Stimulated activated CD4-positive, alpha-beta T cell treated with anti-CD3 and anti-CD28 coated beads, Interleukin-12 subunit alpha, Interleukin-12 subunit beta, amount 100 ng/mL, for 48 hours (primary cell): ENCODE results near the gene NFS1.
"Not testable (repeated sequence)": the region's sequence is repeated elsewhere in the genome, so short reads cannot be mapped to it uniquely, and the experiment has no call there.

Experiments used
- DNase-seq, 3 donors: peaks; one replicate each; pipeline ENCODE4 v3.0.0-alpha.2; 2020; ENCODE audit warnings: low read depth in 2 of 3, low spot score in 1 of 3

Gene NFS1

DNA sequence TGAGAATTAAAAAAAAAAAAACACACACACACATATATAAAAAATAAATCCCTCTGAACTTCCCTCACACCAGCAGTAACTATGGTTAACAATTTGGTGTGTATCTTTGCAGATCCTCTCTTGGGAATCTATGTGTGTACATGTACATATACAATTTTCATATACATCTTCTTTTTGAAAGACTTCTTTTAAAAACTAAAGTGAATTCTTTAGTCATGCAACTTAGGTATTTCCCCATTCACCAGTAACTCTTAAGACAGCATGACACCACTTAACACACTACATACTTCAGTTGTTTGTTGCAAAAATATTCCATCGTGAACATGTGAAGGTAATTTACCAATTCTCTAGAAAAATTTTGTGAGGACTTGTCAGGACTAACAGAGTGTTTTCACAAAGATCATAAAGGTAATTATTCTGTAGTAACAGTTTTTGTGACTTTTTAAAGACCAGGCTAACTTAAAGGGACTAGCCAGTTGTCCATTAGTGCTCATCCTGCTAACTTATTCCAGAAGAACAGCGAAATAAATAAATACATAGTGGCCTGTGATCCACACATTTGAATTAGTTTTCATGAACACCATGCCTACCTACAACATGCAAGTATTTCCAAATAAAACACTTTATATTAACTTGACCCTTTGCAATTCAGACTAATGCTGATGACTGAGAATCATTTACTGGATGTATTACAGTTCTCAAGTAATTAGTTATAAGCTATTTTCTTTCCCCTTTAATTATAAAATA lies 30.9 kb upstream of the NFS1 start:
- DNase-seq: no peak

DNA sequence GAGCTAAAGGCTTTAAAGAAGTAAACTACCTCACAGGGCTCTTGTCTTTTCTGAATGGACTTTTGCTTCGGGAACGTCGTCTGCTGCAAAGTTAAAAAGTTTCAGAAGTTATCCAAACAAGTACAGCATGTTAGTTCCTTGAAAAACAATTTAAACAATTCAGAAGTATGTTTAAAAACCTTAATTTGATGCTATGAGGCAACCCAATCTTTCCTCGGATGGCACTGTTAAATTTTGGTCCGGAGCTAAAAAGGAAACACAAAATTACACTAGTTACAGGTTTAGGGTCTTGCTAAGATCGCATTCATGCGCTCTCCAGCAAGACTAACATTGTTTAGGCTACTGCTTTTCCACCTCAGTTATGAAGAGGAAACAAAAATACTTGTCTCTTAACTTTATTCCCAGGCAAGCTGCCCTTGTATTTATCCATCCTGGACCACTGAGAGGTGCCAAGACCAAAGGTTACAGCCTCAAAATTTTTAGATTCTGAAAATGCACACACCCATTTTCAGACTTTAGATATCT lies 30.2 kb upstream of the NFS1 start:
- DNase-seq: no peak

DNA sequence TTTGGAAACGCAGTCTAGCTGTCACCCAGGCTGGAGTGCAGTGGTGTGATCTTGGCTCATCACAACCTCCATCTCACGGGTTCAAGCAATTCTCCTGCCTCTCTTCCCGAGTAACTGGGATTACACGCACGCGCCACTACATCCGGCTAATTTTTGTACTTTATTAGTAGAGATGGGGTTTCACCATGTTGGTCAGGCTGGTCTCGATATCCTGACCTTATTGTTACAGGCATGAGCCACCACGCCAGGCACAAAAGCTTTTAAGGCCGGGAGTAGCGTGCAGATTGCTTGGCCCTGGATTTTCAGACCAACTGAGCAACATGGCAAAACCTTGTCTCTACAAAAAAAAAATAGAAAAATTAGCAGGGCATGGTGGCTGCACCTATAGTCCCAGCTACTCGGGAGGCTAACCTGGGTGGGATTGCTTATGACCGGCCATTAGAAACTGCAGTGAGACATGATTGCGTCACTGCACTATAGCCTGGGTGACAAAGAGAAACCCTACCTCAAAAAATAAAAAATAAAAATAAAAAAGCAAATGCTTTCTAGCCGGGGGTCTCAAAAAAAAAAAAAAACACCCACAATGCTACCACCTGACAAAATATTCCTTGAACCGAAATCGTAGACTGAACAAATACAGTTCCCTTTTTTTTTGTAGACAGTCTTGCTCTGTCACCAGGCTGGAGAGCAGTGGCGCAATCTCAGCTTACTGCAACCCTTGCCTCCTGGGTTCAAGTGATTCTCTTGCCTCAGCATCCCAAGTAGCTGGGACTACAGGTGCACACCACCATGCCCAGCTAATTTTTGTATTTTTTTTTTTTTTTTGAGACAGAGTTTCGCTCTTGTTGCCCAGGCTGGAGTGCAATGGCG lies 27.9 kb upstream of the NFS1 start:
- no peak for DNase-seq

DNA sequence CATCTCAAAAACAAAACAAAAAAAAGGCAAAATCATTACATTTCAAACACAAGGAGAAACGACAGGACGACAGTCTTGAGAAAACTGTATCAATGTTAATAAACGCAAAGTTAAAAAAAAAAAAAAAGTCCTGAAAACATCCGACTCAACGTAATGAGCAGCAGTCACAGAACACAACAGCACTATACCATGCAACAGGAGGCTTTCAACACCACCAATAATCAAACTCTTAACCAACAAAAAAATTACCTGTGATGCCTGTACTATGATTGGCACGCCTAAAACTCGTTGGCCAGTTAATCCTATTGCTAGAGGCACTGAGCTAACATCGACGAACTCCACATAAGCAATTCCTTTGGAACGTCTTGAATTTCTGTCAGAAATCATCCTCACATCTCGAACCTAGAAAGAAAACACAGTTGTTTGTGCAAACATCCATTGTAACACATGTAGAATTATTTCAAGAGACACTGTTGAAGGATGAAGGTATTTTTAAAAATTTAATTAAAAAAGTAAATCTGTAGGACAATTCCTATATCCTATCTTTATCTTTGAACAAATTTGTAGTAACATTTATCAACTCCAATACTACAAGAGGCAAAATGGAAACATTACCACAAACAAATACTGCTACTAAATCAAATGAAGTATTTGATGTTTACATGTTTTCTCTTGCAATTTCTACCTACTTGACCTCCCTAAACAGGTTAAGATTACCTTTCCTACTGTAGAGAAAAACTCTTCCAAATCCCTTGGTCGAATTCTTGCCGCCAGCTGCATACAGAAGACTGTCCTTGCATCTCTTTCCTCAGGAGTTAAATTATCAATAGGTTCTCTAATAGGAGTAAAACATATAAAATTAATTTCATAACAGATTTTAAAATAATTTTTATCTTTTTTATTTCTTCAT lies 25.4 kb upstream of the NFS1 start:
- DNase-seq: no peak

DNA sequence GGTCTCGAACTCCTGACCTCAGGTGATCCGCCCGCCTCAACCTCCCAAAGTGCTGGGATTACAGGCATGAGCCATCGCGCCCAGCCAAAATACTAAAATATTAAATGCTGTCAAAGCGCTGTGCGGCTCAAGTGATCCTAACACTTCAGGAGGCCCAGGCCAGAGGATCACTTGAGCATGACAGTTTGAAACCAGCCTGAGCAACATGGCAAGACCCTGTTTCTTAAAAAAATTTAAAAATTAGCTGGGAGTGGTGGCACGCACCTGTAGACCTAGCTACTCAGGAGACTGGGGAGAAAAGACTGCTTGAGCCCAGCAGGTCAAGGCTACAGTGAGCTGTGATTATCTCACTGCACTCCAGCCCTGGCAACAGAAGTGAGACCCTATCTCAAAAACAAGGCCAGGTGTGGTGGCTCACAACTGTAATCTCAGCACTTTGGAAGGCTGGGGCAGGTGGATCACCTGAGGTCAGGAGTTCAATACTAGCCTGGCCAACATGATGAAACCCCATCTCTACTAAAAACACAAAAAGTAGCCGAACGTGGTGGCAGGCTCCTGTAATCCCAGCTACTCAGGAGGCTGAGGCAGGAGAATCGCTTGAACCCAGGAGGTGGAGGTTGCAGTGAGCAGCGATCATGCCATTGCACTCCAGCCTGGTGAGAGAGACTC lies 24.6 kb upstream of the NFS1 start:
- DNase-seq: not testable (repeated sequence)

DNA sequence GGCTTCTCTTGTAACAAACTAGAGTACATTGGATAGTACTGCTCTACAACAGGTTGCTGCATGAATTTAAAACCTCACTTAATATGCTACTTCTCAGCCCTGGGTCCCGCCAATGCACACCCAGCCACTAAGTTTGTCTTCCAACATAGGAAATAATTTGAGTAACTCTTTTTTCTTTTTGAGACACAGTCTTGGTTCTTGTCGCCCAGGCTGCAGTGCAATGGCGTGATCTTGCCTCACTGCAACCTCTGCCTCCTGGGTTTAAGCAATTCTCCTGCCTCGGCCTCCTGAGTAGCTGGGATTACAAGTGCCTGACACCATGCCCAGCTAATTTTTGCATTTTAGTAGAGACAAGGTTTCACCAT lies 24.1 kb upstream of the NFS1 start:
- DNase-seq: not testable (repeated sequence)

DNA sequence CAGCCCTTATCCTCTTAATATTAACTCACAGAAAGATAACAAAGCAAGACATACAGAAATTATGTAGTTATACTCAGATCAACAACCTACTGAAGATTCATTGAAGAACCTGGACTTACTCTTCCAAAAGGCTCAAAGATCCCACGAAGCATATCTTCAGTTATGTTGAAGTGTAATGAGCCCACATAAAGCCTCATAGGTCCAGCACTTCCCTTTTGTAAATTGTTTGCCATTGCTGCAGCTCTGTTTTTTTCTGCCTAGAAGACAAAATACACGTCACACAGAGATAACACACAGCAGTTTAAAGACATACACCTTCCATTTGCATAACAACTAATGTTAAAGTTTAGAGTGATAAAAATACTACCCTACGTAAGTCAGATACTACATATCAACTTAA lies 22.5 kb upstream of the NFS1 start:
- no peak for DNase-seq

DNA sequence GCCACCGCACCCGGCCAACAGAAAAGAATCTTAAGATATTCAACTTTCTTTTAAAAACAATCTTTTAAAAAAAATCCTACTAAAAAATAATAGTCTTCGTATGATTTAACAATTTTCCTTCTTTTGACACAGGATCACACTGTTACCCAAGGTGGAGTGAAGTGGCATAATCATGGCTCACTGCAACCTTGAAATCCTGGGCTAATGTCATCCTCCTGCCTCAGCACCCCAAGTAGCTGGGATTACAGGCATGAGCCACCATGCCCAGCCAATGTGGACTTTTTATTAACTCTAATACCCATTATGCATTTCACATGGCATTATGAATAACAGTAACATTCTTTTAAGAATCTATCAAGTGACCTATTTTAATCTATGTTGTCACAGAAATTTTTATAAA lies 22.1 kb upstream of the NFS1 start:
- DNase-seq: no peak

DNA sequence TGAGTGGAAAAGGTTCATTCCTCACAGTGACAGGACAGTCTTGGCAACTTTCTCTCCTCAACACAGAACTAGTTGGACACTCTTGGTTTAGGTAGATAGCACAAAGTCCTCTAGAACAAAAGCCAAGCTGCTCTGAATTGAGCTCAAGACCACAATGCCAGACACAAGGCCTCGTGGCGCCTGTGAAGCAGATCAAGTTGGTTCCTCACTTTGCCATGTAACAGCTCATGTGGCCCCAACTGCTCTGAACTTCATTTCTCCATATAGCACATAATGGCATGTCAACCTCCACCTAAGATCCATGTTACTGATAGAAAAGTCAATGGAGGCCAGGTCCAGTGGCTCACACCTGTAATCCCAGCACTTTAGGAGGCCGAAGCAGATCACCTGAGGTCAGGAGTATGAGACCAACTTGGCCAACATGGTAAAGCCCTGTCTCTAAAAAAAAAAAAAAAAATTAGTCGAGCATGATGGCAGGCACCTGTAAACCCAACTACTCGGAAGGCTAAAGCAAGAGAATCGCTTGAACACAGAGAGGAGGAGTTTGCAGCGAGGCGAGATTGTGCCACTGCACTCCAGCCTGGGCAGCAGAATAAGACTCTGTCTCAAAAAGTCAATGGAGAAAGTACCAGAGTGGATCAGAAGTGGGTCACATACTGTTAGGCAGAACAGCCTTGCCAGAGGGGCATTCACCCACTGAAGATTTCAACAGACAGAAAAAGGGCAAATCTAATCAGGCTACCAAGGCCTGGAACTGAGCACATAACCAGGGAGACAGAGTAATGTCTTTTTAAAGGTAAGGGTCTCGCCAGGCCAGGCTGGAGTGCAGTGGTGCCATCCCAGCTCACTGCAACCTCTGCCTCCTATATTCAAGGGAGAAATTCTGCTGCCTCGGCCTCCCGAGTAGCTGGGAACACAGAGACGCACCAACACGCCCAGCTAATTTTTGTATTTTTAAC lies 21.3 kb upstream of the NFS1 start:
- DNase-seq: no peak

DNA sequence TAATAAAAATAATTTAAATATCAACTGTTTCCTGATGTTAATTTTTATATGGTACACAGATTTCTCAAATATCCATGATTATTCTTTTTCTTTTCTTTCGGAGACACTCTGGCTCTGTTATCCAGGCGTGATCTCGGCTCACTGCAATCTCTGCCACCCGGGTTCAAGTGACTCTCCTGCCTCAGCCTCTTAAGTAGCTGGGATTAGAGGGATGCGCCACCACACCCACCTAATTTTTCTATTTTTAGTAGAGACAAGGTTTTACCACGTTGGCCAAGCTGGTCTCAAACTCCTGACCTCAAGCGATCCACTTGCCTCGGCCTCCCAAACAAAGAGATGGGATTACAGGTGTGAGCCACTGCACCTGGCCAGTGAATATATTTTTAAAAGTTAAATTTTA lies 20.6 kb upstream of the NFS1 start:
- no peak for DNase-seq

DNA sequence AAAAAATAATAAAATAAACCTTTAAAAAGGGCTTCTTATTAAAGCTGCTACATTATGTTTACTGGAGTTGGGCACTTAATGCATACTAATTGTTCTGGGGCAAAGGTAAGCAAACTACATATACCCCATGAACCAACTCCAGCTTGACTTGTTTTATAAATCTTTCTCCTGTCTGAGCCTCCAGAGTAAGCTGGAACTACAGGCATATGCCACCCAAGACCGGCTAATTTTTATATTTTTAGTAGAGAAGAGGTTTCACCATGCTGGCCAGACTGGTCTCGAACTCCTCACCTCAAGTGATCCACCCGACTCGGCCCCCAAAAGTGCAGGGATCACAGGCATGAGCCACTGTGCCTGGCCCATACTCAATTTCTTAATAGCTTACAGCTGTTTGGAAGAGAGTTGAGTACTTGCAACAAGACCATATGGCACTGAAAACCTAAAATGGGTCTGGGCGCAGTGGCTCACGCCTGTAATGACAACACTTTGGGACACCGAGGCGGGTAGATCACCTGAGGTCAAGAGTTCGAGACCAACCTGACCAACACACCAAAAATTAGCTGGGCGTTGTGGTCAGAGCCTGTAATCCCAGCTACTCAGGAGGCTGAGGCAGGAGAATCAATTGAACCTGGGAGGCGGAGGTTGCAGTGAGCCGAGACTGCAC lies 20.0 kb upstream of the NFS1 start:
- DNase-seq: no peak

DNA sequence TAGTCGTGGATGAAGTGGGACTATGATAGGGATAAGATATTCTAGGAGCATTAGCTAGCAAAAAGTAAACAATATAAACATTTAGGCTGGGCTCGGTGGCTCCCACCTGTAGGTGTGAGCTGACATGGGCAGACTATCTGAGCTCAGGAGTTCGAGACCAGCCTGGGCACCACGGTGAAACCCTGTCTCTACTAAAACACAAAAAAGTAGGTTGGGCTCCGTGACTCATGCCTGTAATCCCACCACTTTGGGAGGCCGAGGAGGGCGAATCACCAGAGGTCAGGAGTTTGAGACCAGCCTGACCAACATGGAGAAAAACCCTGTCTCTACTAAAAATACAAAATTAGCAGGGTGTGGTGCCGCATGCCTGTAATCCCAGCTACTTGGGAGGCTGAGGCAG lies 19.2 kb upstream of the NFS1 start:
- not testable (repeated sequence) for DNase-seq

DNA sequence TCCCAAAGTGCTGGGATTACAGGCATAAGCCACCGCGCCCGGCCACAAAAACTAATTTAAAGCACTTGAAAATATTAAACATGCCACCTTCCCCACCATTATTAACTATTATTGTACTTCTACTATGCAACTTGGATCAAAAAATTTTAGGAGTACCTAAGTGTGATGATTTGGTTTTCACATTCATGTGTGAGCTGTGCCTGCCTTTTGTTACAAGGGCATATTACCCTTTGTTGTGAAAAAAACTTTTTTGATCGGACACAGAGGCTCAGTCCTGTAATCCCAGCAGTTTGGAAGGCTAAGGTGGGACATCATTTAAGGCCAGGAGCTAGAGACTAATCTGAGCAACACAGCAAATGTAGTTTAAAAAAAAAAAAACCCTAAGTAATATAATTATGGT lies 17.2 kb upstream of the NFS1 start:
- DNase-seq: no peak

DNA sequence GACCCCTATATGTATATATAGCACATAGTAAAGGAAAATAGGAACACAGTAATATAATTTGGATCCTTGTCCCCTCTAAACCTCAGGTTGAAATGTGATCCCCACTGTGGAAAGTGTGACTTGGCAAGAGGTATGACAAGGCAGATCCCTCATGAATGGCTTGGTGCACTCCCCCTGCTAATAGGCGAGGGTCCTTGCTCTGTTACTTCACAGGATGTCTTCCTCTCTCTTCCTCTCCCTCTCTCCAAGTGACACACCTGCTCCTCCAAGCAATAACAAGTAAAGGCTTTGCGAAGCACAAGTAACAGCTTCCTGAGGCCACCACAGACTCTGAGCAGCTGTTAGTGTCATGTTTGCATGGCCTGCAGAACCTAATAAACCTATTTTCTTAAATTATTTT lies 16.5 kb upstream of the NFS1 start:
- DNase-seq: no peak

DNA sequence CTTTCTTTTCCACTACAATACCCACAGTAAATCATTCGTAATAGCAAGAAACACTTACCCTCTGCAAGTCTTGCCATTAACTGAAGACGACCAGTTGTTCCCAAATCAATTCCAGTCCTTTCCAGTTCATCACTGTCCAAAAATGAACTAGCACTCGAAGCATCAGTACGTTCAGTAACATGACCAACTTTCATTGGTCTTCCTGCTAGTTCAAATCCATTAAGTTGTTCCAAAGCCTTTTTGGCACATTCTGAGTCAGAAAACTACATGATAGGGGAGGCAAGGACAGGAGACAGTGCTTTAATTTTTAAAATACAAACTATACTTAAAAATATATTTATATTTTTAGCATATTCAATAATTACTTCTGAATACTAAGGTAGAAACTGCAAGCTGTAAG lies 15.0 kb upstream of the NFS1 start:
- no peak for DNase-seq

DNA sequence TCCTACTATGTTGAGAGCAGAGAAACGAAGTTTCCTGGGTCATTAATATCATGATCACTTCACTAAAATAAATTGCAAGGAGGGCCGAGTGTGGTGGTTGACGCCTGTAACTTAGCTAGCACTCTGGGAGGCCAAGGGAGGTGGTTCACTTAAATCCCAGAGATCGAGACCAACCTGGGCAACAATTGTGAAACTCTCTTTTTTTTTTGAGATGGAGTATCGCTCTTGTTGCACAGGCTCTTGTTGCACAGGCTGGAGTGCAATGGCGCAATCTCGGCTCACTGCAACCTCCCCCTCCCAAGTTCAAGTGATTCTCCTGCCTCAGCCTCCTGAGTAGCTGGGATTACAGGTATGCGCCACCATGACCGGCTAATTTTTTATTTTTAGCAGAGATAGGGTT lies 14.0 kb upstream of the NFS1 start:
- not testable (repeated sequence) for DNase-seq

DNA sequence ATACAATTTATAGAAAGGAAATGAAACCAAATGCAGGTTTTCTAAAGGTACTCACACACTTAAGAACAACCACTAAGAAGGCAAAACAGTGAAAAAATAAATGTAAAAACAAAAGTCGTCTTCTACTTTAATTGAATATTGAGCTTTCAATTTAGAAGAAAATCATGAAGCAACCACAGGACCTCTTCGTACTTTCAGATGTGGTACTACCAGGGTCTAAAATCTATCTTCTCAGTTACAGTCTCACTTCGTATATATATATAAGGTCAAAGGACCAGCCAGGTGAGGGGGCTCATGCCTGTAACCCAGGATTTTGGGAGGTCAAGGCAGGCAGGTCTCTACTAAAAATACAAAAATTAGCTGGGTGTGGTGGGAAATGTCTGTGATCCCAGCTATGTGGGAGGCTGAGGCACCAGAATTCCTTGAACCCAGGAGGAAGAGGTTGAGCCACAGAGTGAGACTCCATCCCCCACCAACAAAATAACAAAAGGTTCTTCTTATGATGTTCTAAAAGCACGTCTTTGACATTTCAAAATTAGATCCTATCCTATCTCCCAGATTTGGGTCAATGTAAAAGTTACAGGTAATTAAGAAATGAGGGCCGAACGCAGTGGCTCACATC lies 12.5 kb upstream of the NFS1 start:
- no peak for DNase-seq

DNA sequence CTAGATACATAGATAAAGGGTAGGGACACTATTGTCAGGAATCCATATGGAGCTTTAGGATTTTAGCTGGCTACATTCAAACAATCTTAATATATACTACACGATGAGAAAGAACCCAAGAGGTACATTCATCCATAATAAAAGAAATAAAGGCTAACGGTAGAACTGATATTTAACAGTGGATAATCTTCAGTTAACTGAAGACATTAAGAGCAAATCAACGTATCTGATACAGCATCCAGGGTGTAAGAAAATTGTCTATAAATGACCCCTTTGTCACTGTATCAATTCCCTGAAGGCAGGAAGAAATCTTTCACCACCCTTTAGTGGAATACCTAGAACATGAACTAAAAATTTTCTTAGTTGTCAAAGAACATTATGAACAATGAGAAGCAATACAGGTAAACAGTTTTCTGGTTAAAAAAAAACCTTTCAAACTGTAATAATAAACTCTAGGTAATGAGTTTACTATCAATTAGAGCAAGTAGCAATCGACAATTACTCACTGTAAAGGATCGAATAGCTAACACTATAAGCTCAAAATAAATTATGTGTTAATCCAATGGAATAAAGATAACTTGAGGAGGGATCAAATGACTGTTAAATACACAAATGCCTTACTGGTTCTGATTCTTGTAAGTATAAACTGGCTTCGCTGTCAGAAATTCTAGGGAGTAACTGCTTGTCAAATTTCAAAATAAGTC lies 11.9 kb upstream of the NFS1 start:
- DNase-seq: no peak
